Fibroblast of skin of scalp (primary cell): Measurements from ENCODE around the gene DPY19L2.

Experiments
- DNase-seq: peaks from one replicate; pipeline ENCODE4 v3.0.0-alpha.2; 2013

Gene DPY19L2

GRCh38 chr12:63525831-63526230 is 142.5 kb downstream of the DPY19L2 start:
- DNase-seq: no peak

GRCh38 chr12:63521706-63522105 is 146.6 kb downstream of the DPY19L2 start:
- no peak for DNase-seq
